Type B pancreatic cell (in vitro differentiated cells): ENCODE results near the gene ANGEL1. TPM values are rescaled to one million over a fixed set of nuclear protein-coding genes. Genes with fewer than 3 reads are reported as not detected.
A peak's percentile ranks its signal among the peaks of the same experiment; 100 is the strongest.

Experiments
- DNase-seq: peaks from one replicate; pipeline ENCODE4 v3.0.0; 2021; ENCODE audit warnings: mixed read lengths; ENCODE audit not compliant: unreplicated experiment; ENCODE audit errors: extremely low spot score
- H3K27ac Mint-ChIP-seq: 2 replicates; pipeline ENCODE4 v1.8.0; 2021; ENCODE audit warnings: mild to moderate bottlenecking, mixed read lengths
- H3K27me3 Mint-ChIP-seq: 2 replicates; pipeline ENCODE4 v1.8.0; 2021; ENCODE audit warnings: mixed read lengths
- H3K36me3 Mint-ChIP-seq: 2 replicates; pipeline ENCODE4 v1.8.0; 2021; ENCODE audit warnings: mixed read lengths
- H3K4me1 Mint-ChIP-seq: one replicate; pipeline ENCODE4 v1.8.0; 2021; ENCODE audit warnings: mixed read lengths; ENCODE audit not compliant: unreplicated experiment
- H3K4me3 Mint-ChIP-seq: 2 replicates; pipeline ENCODE4 v1.8.0; 2021; ENCODE audit warnings: mild to moderate bottlenecking, mixed read lengths
- H3K9me3 Mint-ChIP-seq: 2 replicates; pipeline ENCODE4 v1.8.0; 2021; ENCODE audit warnings: mixed read lengths
- CTCF ChIP-seq: fragments of 200-600 bp; sonication (generic); conservative IDR thresholded peaks from 2 replicates; pipeline ENCODE4 v1.5.0; 2021; ENCODE audit warnings: antibody characterized with exemption, mild to moderate bottlenecking
- total RNA-seq: library from RNA; stranded (reverse); gene quantifications from 2 replicates; pipeline ENCODE4 v1.2.1, GENCODE V29; 2021; ENCODE audit warnings: low replicate concordance

ANGEL1 gene
- total RNA-seq, 1 donor from 2014 or later: 28.4 TPM

GRCh38 chr14:76771437-76771980 is 41.2 kb downstream of the ANGEL1 start:
- peak; percentile 40 for DNase-seq
- H3K4me3 Mint-ChIP-seq: no peak overlapping the region
- TF ChIP-seq CTCF: no peak

GRCh38 chr14:76770521-76771436 is 41.9 kb downstream of the ANGEL1 start:
- Mint-ChIP-seq H3K4me1 (peaks cover 20% of the 10 kb centered on the region), H3K27ac (no peak overlapping the region), H3K27me3 (no peaks in the 10 kb centered on the region), H3K9me3 (no peaks in the 10 kb centered on the region), H3K4me3 (no peak overlapping the region), H3K36me3 (no peaks in the 10 kb centered on the region)
- TF ChIP-seq CTCF: no peak
- DNase-seq: peak; percentile 53

More at GRCh38 chr14:76771437-76771980, 41.2 kb downstream of the ANGEL1 start:
- Mint-ChIP-seq H3K4me1 (peaks cover 20% of the 10 kb centered on the region), H3K9me3 (no peaks in the 10 kb centered on the region), H3K36me3 (no peaks in the 10 kb centered on the region), H3K27me3 (no peaks in the 10 kb centered on the region), H3K27ac (no peak overlapping the region)

GRCh38 chr14:76769636-76770292 is 42.9 kb downstream of the ANGEL1 start:
- H3K4me1 Mint-ChIP-seq: peaks cover 18% of the 10 kb centered on the region
- no peaks in the 10 kb centered on the region for H3K9me3 Mint-ChIP-seq
- H3K27ac Mint-ChIP-seq: no peak overlapping the region
- H3K4me3 Mint-ChIP-seq: no peak overlapping the region
- H3K27me3 Mint-ChIP-seq: peaks cover 4% of the 10 kb centered on the region
- TF ChIP-seq CTCF: no peak
- peak; percentile 49 for DNase-seq
- H3K36me3 Mint-ChIP-seq: peaks cover 3% of the 10 kb centered on the region

- Mint-ChIP-seq H3K36me3 (peaks cover 3% of the 10 kb centered on the region), H3K9me3 (no peaks in the 10 kb centered on the region), H3K4me3 (no peak overlapping the region), H3K27me3 (peaks cover 9% of the 10 kb centered on the region), H3K4me1 (peaks cover 22% of the 10 kb centered on the region), H3K27ac (no peak overlapping the region)
- DNase-seq: peak; percentile 62
- no peak for TF ChIP-seq CTCF
These were observed 43.8 kb downstream of the ANGEL1 start for GRCh38 chr14:76768671-76769500.
